Cardiac muscle cell (in vitro differentiated cells and primary cell): ENCODE results near the gene MIER2. TPM values are rescaled to one million over a fixed set of nuclear protein-coding genes. Genes with fewer than 3 reads are reported as not detected.

ENCODE experiments used
- DNase-seq, 2 donors: peaks; one replicate each; pipeline versions ENCODE4 v3.0.0 to v3.0.0-alpha.2; 2010 to 2017; ENCODE audit warnings: low read depth in 1 of 2, low spot score in 1 of 2
- H3K27ac ChIP-seq: fragments of 200-600 bp; sonication (generic); 2 replicates; pipeline ENCODE4 v1.5.1; 2016
- H3K27me3 ChIP-seq: fragments of 200-600 bp; sonication (generic); 2 replicates; pipeline ENCODE4 v1.6.0; 2016; ENCODE audit warnings: control low read depth
- H3K36me3 ChIP-seq: fragments of 200-600 bp; sonication (generic); 2 replicates; pipeline ENCODE4 v1.5.1; 2016; ENCODE audit warnings: control low read depth
- H3K4me1 ChIP-seq: fragments of 200-600 bp; sonication (generic); 2 replicates; pipeline ENCODE4 v1.8.1; 2017; ENCODE audit warnings: low read depth, mild to moderate bottlenecking, mixed run types
- H3K4me3 ChIP-seq: fragments of 200-600 bp; sonication (generic); 2 replicates; pipeline ENCODE4 v1.5.1; 2016; ENCODE audit warnings: mild to moderate bottlenecking
- H3K9me3 ChIP-seq: fragments of 200-600 bp; sonication (generic); 2 replicates; pipeline ENCODE4 v1.5.1; 2017; ENCODE audit warnings: low read depth, mild to moderate bottlenecking, control low read depth
- CTCF ChIP-seq: IDR thresholded peaks from 2 replicates; pipeline ENCODE4 v1.5.1; 2012; ENCODE audit warnings: low read depth, mild to moderate bottlenecking, low read length
- polyA plus RNA-seq: library from polyadenylated mRNA; unstranded; fragments of >200 nt; fragmentation: Nextera tagmentation; extraction: Ambion mirVana; gene quantifications from 2 replicates; pipeline ENCODE4 v1.2.1, GENCODE V29; 2016
- total RNA-seq: library from RNA; depleted of rRNA; stranded (reverse); fragments of >200 nt; gene quantifications from 2 replicates; pipeline ENCODE4 v1.2.3, GENCODE V29; 2016

The MIER2 gene
- total and polyA plus RNA-seq, 2 experiments from 2014 or later, result 32.7 to 47.8 TPM

GRCh38 chr19:335486-336066 is 9.0 kb downstream of the MIER2 start:
- TF ChIP-seq CTCF, result no peak
- no peaks in the 10 kb centered on the region for H3K9me3 ChIP-seq
- H3K36me3 ChIP-seq, result no peaks in the 10 kb centered on the region
- no peak for DNase-seq
- H3K27me3 ChIP-seq, result no peaks in the 10 kb centered on the region
- no peak overlapping the region for H3K4me3 ChIP-seq
- H3K27ac ChIP-seq, result no peak overlapping the region
- no peaks in the 10 kb centered on the region for H3K4me1 ChIP-seq

GRCh38 chr19:335072-335471 is 9.5 kb downstream of the MIER2 start:
- TF ChIP-seq CTCF, result no peak
- DNase-seq, result no peak
- H3K27ac ChIP-seq, result no peak overlapping the region
- no peaks in the 10 kb centered on the region for H3K9me3 ChIP-seq
- H3K36me3 ChIP-seq, result peaks cover under 1% of the 10 kb centered on the region
- H3K4me1 ChIP-seq, result no peaks in the 10 kb centered on the region
- no peaks in the 10 kb centered on the region for H3K27me3 ChIP-seq
- no peak overlapping the region for H3K4me3 ChIP-seq

GRCh38 chr19:334296-335071 is 10.1 kb downstream of the MIER2 start:
- no peak for DNase-seq
- H3K27me3 ChIP-seq, result no peaks in the 10 kb centered on the region
- H3K36me3 ChIP-seq, result peaks cover 2% of the 10 kb centered on the region
- TF ChIP-seq CTCF, result no peak
- H3K4me3 ChIP-seq, result no peak overlapping the region
- H3K9me3 ChIP-seq, result no peaks in the 10 kb centered on the region
- no peak overlapping the region for H3K27ac ChIP-seq
- H3K4me1 ChIP-seq, result no peaks in the 10 kb centered on the region

GRCh38 chr19:330503-330902 is 14.1 kb downstream of the MIER2 start:
- no peak overlapping the region for H3K27ac ChIP-seq
- H3K27me3 ChIP-seq, result no peaks in the 10 kb centered on the region
- TF ChIP-seq CTCF, result no peak
- no peaks in the 10 kb centered on the region for H3K9me3 ChIP-seq
- H3K36me3 ChIP-seq, result peaks cover 22% of the 10 kb centered on the region
- no peak for DNase-seq
- no peaks in the 10 kb centered on the region for H3K4me1 ChIP-seq
- no peak overlapping the region for H3K4me3 ChIP-seq

- H3K27me3 ChIP-seq, result no peaks in the 10 kb centered on the region
- DNase-seq, result no peak
- H3K27ac ChIP-seq, result no peak overlapping the region
- H3K4me1 ChIP-seq, result no peaks in the 10 kb centered on the region
- no peak overlapping the region for H3K4me3 ChIP-seq
- H3K9me3 ChIP-seq, result no peaks in the 10 kb centered on the region
- no peak for TF ChIP-seq CTCF
- H3K36me3 ChIP-seq, result peaks cover 28% of the 10 kb centered on the region
Observed at GRCh38 chr19:329876-330275, 14.7 kb downstream of the MIER2 start.
